ENCODE results near the gene SUN2.
"Not testable (repeated sequence)": the region's sequence is repeated elsewhere in the genome, so short reads cannot be mapped to it uniquely, and the experiment has no call there.

The SUN2 gene

GRCh38 chr22:38755911-38756532 lies at the start of gene SUN2:
Gene SUN2 (minus strand): TSS chr22:38755998. CDS start chr22:38752628, 3,370 bp downstream.
- Histone ChIP-seq H3K36me3 (ENCODE audit: control insufficient read depth, insufficient read depth, low read length) (peaks cover 3% of the 10 kb centered on the region; the same call in 1 of the 2 replicates), H3K4me3 (ENCODE audit: low read length) (peak within 1 kb of the TSS; percentile 70), H3K27ac (ENCODE audit: low read length) (no peak within 1 kb of the TSS), H3K27me3 (ENCODE audit: control insufficient read depth, insufficient read depth, low read length) (no peaks in the 10 kb centered on the region), H3K9me3 (ENCODE audit: control insufficient read depth, insufficient read depth, low read length) (no peaks in the 10 kb centered on the region), H3K4me1 (ENCODE audit: control insufficient read depth, insufficient read depth, low read length) (peaks cover 1% of the 10 kb centered on the region; the same call in 1 of the 2 replicates)
- WGBS (ENCODE audit: insufficient coverage, insufficient read length), result no CpG with 5 or more reads among the region's 68 CpGs
- no peak for DNase-seq (ENCODE audit: low read depth, low spot score)

GRCh38 chr22:38805041-38805593 lies 49.3 kb upstream of the SUN2 start:
- not testable (repeated sequence) for H3K4me3 ChIP-seq (ENCODE audit: low read length); H3K27ac ChIP-seq (ENCODE audit: low read length); H3K9me3 ChIP-seq (ENCODE audit: control insufficient read depth, insufficient read depth, low read length); H3K27me3 ChIP-seq (ENCODE audit: control insufficient read depth, insufficient read depth, low read length); H3K36me3 ChIP-seq (ENCODE audit: control insufficient read depth, insufficient read depth, low read length); H3K4me1 ChIP-seq (ENCODE audit: control insufficient read depth, insufficient read depth, low read length); DNase-seq (ENCODE audit: low read depth, low spot score)
- whole genome bisulfite sequencing (ENCODE audit: insufficient coverage, insufficient read length), result no CpG with 5 or more reads among the region's 8 CpGs

- Histone ChIP-seq H3K36me3 (ENCODE audit: control insufficient read depth, insufficient read depth, low read length) (no peaks in the 10 kb centered on the region), H3K4me3 (ENCODE audit: low read length) (peak overlapping the region; percentile 52; the same call in 1 of the 2 replicates), H3K27me3 (ENCODE audit: control insufficient read depth, insufficient read depth, low read length) (no peaks in the 10 kb centered on the region; the same call in 1 of the 2 replicates), H3K9me3 (ENCODE audit: control insufficient read depth, insufficient read depth, low read length) (no peaks in the 10 kb centered on the region), H3K4me1 (ENCODE audit: control insufficient read depth, insufficient read depth, low read length) (no peaks in the 10 kb centered on the region; the same call in 1 of the 2 replicates), H3K27ac (ENCODE audit: low read length) (no peak overlapping the region)
- no peak for DNase-seq (ENCODE audit: low read depth, low spot score)
- no CpG with 5 or more reads among the region's 10 CpGs for WGBS (ENCODE audit: insufficient coverage, insufficient read length)
Observed at GRCh38 chr22:38802671-38803121, 46.9 kb upstream of the SUN2 start.

GRCh38 chr22:38799265-38800002 lies 43.6 kb upstream of the SUN2 start:
- Histone ChIP-seq H3K27me3 (ENCODE audit: control insufficient read depth, insufficient read depth, low read length) (no peaks in the 10 kb centered on the region; the same call in 1 of the 2 replicates), H3K36me3 (ENCODE audit: control insufficient read depth, insufficient read depth, low read length) (no peaks in the 10 kb centered on the region), H3K4me1 (ENCODE audit: control insufficient read depth, insufficient read depth, low read length) (no peaks in the 10 kb centered on the region; the same call in 1 of the 2 replicates), H3K9me3 (ENCODE audit: control insufficient read depth, insufficient read depth, low read length) (no peaks in the 10 kb centered on the region), H3K4me3 (ENCODE audit: low read length) (no peak overlapping the region), H3K27ac (ENCODE audit: low read length) (no peak overlapping the region)
- DNase-seq (ENCODE audit: low read depth, low spot score), result no peak
- WGBS (ENCODE audit: insufficient coverage, insufficient read length), result no CpG with 5 or more reads among the region's 6 CpGs

- WGBS (ENCODE audit: insufficient coverage, insufficient read length), result no CpG with 5 or more reads among the region's 5 CpGs
- no peaks in the 10 kb centered on the region; the same call in 1 of the 2 replicates for H3K27me3 ChIP-seq (ENCODE audit: control insufficient read depth, insufficient read depth, low read length)
- no peaks in the 10 kb centered on the region for H3K36me3 ChIP-seq (ENCODE audit: control insufficient read depth, insufficient read depth, low read length)
- H3K4me3 ChIP-seq (ENCODE audit: low read length), result no peak overlapping the region
- H3K4me1 ChIP-seq (ENCODE audit: control insufficient read depth, insufficient read depth, low read length), result no peaks in the 10 kb centered on the region; the same call in 1 of the 2 replicates
- no peak overlapping the region for H3K27ac ChIP-seq (ENCODE audit: low read length)
- no peak for DNase-seq (ENCODE audit: low read depth, low spot score)
- H3K9me3 ChIP-seq (ENCODE audit: control insufficient read depth, insufficient read depth, low read length), result no peaks in the 10 kb centered on the region
Observed at GRCh38 chr22:38798496-38798895, 42.7 kb upstream of the SUN2 start.

GRCh38 chr22:38796262-38796957 lies 40.6 kb upstream of the SUN2 start:
- Histone ChIP-seq H3K27ac (ENCODE audit: low read length) (no peak overlapping the region), H3K4me1 (ENCODE audit: control insufficient read depth, insufficient read depth, low read length) (no peaks in the 10 kb centered on the region), H3K27me3 (ENCODE audit: control insufficient read depth, insufficient read depth, low read length) (no peaks in the 10 kb centered on the region; the same call in 1 of the 2 replicates), H3K4me3 (ENCODE audit: low read length) (no peak overlapping the region), H3K36me3 (ENCODE audit: control insufficient read depth, insufficient read depth, low read length) (no peaks in the 10 kb centered on the region), H3K9me3 (ENCODE audit: control insufficient read depth, insufficient read depth, low read length) (no peaks in the 10 kb centered on the region)
- no peak for DNase-seq (ENCODE audit: low read depth, low spot score)
- 100% methylated on average over 2 of the region's 12 CpGs for WGBS (ENCODE audit: insufficient coverage, insufficient read length)

GRCh38 chr22:38795569-38795968 lies 39.8 kb upstream of the SUN2 start:
- no CpG with 5 or more reads among the region's 4 CpGs for WGBS (ENCODE audit: insufficient coverage, insufficient read length)
- no peak overlapping the region for H3K27ac ChIP-seq (ENCODE audit: low read length)
- no peak for DNase-seq (ENCODE audit: low read depth, low spot score)

GRCh38 chr22:38793721-38794466 lies 38.1 kb upstream of the SUN2 start, which contains the start of gene DNAL4:
Gene DNAL4 (minus strand): TSS chr22:38794143. CDS start chr22:38782731, 11,412 bp downstream.
- Histone ChIP-seq H3K9me3 (ENCODE audit: control insufficient read depth, insufficient read depth, low read length) (no peaks in the 10 kb centered on the region), H3K4me1 (ENCODE audit: control insufficient read depth, insufficient read depth, low read length) (no peaks in the 10 kb centered on the region), H3K36me3 (ENCODE audit: control insufficient read depth, insufficient read depth, low read length) (no peaks in the 10 kb centered on the region), H3K27ac (ENCODE audit: low read length) (no peak within 1 kb of the TSS), H3K27me3 (ENCODE audit: control insufficient read depth, insufficient read depth, low read length) (no peaks in the 10 kb centered on the region), H3K4me3 (ENCODE audit: low read length) (peak within 1 kb of the TSS; percentile 92; the same call in 1 of the 2 replicates)
- DNase-seq (ENCODE audit: low read depth, low spot score), result peak; percentile 90
- no CpG with 5 or more reads among the region's 47 CpGs for WGBS (ENCODE audit: insufficient coverage, insufficient read length)

More at GRCh38 chr22:38795569-38795968, 39.8 kb upstream of the SUN2 start:
- Histone ChIP-seq H3K36me3 (ENCODE audit: control insufficient read depth, insufficient read depth, low read length) (no peaks in the 10 kb centered on the region), H3K4me1 (ENCODE audit: control insufficient read depth, insufficient read depth, low read length) (no peaks in the 10 kb centered on the region), H3K27me3 (ENCODE audit: control insufficient read depth, insufficient read depth, low read length) (no peaks in the 10 kb centered on the region), H3K4me3 (ENCODE audit: low read length) (no peak overlapping the region), H3K9me3 (ENCODE audit: control insufficient read depth, insufficient read depth, low read length) (no peaks in the 10 kb centered on the region)

- Histone ChIP-seq H3K4me3 (ENCODE audit: low read length) (peak overlapping the region; percentile 92; the same call in 1 of the 2 replicates), H3K27ac (ENCODE audit: low read length) (no peak overlapping the region)
- WGBS (ENCODE audit: insufficient coverage, insufficient read length), result no CpG with 5 or more reads among the region's 9 CpGs
Observed at GRCh38 chr22:38793317-38793716, 37.5 kb upstream of the SUN2 start.

More at GRCh38 chr22:38793317-38793716, 37.5 kb upstream of the SUN2 start:
- Histone ChIP-seq H3K9me3 (ENCODE audit: control insufficient read depth, insufficient read depth, low read length) (no peaks in the 10 kb centered on the region), H3K36me3 (ENCODE audit: control insufficient read depth, insufficient read depth, low read length) (no peaks in the 10 kb centered on the region), H3K27me3 (ENCODE audit: control insufficient read depth, insufficient read depth, low read length) (no peaks in the 10 kb centered on the region), H3K4me1 (ENCODE audit: control insufficient read depth, insufficient read depth, low read length) (no peaks in the 10 kb centered on the region)
- no peak for DNase-seq (ENCODE audit: low read depth, low spot score)
